Measurements from ENCODE around the gene OR52E2.

OR52E2 gene

DNA sequence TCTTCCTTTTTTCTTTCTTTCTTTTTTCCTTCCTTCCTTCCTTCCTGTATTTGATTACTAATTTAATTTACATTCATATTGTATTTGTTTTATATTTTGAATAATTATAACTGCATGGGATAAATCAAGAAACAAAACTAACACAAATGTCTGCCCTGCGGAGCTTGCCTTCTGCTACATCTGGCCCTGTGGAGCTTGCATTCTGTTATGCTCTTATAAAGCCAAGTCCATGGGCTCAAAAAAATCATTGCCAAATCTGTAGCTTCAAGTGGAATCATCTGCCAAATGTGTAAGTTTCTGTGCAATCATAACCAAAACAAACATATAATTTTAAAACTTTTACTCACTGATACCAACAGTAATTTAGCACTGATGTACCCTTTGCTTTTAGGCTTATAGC lies 21.1 kb downstream of the OR52E2 start:
- no peak overlapping the region for H3K4me3 ChIP-seq (ENCODE audit: low read depth, low read length)
- no peak for DNase-seq (ENCODE audit: low read depth)
- no peak for TF ChIP-seq POLR2A (IDR thresholded peaks at IDR 0.05; ENCODE audit: extremely low read depth, insufficient read length)
- no peak for TF ChIP-seq MYC (IDR thresholded peaks at IDR 0.05; ENCODE audit: low read depth, low read length)
- TF ChIP-seq, protein P1, sequence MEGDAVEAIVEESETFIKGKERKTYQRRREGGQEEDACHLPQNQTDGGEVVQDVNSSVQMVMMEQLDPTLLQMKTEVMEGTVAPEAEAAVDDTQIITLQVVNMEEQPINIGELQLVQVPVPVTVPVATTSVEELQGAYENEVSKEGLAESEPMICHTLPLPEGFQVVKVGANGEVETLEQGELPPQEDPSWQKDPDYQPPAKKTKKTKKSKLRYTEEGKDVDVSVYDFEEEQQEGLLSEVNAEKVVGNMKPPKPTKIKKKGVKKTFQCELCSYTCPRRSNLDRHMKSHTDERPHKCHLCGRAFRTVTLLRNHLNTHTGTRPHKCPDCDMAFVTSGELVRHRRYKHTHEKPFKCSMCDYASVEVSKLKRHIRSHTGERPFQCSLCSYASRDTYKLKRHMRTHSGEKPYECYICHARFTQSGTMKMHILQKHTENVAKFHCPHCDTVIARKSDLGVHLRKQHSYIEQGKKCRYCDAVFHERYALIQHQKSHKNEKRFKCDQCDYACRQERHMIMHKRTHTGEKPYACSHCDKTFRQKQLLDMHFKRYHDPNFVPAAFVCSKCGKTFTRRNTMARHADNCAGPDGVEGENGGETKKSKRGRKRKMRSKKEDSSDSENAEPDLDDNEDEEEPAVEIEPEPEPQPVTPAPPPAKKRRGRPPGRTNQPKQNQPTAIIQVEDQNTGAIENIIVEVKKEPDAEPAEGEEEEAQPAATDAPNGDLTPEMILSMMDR (IDR thresholded peaks at IDR 0.05; ENCODE audit: low read depth, low read length), result no peak
- TF ChIP-seq, protein P2, sequence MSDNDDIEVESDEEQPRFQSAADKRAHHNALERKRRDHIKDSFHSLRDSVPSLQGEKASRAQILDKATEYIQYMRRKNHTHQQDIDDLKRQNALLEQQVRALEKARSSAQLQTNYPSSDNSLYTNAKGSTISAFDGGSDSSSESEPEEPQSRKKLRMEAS (IDR thresholded peaks at IDR 0.05; ENCODE audit: low read depth, low read length), result no peak

DNA sequence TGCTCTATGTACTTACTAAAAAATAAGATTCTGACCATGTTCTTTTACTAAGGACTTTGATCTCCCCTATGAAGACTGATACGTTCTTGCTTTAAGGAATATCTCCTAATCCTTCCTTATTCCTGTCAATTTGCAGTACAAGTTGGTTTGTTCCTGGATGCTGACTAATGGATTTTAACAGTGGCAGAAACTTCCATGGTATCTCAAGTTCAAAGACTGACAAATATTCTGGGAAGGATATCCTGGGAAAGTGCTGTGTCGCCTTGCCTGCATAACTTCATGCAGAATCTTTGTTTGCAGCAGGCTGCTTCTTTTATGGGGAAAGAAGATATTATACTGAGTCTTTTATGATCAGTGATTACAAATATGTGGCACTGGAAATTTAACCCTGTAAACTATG lies 21.5 kb downstream of the OR52E2 start:
- TF ChIP-seq MYC (IDR thresholded peaks at IDR 0.05; ENCODE audit: low read depth, low read length) (no peak), POLR2A (IDR thresholded peaks at IDR 0.05; ENCODE audit: extremely low read depth, insufficient read length) (no peak)
- TF ChIP-seq, protein P2 (IDR thresholded peaks at IDR 0.05; ENCODE audit: low read depth, low read length), result no peak
- TF ChIP-seq, protein P1 (IDR thresholded peaks at IDR 0.05; ENCODE audit: low read depth, low read length), result no peak
- no peak overlapping the region for H3K4me3 ChIP-seq (ENCODE audit: low read depth, low read length)
- DNase-seq (ENCODE audit: low read depth), result no peak

DNA sequence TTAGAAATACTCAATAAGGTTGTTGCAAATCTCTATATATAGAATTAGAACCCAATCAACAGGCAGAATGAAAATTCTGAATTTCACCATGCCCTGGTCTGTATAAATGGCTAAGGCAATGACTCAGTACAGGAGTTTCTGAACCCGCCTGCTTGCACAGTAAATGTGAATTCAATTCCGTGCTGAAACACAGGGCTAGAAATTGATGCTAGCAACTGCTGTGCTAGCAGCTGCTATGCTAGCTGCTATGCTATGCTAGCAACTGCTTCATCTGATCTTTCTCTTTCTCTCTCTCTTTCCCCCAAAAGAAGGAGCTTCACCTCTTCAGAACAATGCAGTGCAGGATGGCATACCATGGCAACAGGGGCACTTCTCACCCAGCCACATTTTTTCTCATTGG lies 22.8 kb downstream of the OR52E2 start:
- TF ChIP-seq, protein P2 (IDR thresholded peaks at IDR 0.05; ENCODE audit: low read depth, low read length), result no peak
- TF ChIP-seq, protein P1 (IDR thresholded peaks at IDR 0.05; ENCODE audit: low read depth, low read length), result no peak
- TF ChIP-seq POLR2A (IDR thresholded peaks at IDR 0.05; ENCODE audit: extremely low read depth, insufficient read length) (no peak), MYC (IDR thresholded peaks at IDR 0.05; ENCODE audit: low read depth, low read length) (no peak)
- H3K4me3 ChIP-seq (ENCODE audit: low read depth, low read length), result no peak overlapping the region
- DNase-seq (ENCODE audit: low read depth), result no peak

DNA sequence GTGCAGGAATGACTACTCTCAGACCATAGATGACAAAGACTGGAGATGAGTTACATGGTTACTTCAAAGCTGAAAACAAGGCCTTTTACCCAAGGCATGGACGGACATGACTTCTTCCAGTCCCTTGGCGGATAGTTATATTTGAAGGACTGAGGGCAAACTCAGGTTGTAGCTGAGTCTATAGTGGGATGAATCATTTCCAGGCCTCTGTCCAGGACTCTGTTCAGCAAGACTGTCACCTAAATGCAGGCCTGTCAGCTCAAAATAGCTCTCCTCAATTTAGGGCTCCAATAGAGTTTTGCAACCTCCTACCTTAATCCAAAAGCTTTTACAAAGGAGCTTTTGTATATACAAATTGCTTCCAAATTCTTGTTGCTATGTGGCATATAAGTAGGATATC lies 37.4 kb downstream of the OR52E2 start:
- no peak overlapping the region for H3K4me3 ChIP-seq (ENCODE audit: low read depth, low read length)
- no peak for TF ChIP-seq POLR2A (IDR thresholded peaks at IDR 0.05; ENCODE audit: extremely low read depth, insufficient read length)
- TF ChIP-seq, protein P2 (IDR thresholded peaks at IDR 0.05; ENCODE audit: low read depth, low read length), result no peak
- no peak for TF ChIP-seq MYC (IDR thresholded peaks at IDR 0.05; ENCODE audit: low read depth, low read length)
- DNase-seq (ENCODE audit: low read depth), result no peak

DNA sequence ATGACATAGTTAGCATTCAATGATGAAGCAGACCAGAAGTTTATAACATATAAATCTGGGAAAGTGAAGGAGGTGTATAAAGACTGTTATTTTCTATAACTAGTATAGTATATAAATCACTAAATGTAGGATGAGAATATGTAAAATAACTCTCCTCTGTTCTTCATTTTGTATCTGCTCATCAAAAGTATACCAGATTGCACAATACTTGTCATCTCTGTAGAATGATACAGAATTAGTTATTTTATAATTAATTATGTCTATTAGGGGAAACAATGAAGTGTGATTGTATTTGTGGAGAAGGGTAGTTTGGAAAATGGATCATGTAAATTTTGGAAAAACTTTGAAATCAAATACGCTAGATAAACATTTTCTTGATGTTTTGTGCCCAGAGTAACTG lies 46.4 kb downstream of the OR52E2 start:
- no peak for DNase-seq (ENCODE audit: low read depth)
- TF ChIP-seq, protein P2 (IDR thresholded peaks at IDR 0.05; ENCODE audit: low read depth, low read length), result no peak
- no peak for TF ChIP-seq MYC (IDR thresholded peaks at IDR 0.05; ENCODE audit: low read depth, low read length)
- TF ChIP-seq, protein P1 (IDR thresholded peaks at IDR 0.05; ENCODE audit: low read depth, low read length), result no peak
- no peak for TF ChIP-seq POLR2A (IDR thresholded peaks at IDR 0.05; ENCODE audit: extremely low read depth, insufficient read length)
- no peak overlapping the region for H3K4me3 ChIP-seq (ENCODE audit: low read depth, low read length)

DNA sequence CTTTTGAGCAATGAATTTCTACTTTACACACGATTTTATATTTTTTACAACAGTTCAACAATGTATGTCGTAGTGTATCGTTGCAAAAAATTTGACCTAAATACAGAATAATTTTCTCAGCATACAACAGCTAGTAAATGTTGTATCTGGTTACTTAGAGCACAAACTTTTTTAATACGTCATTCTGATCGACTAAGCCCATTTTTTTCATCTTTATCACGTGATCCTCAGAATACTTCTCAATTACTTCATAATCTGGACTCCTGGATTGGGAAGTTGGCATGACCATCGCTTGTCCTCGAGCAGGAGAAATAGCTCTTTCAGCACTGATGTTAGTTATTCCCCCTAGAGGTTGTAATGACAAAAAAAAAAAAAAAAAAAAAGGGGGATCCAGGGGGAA lies 48.2 kb downstream of the OR52E2 start:
- no peak for DNase-seq (ENCODE audit: low read depth)
- no peak for TF ChIP-seq POLR2A (IDR thresholded peaks at IDR 0.05; ENCODE audit: extremely low read depth, insufficient read length)
- TF ChIP-seq, protein P1 (IDR thresholded peaks at IDR 0.05; ENCODE audit: low read depth, low read length), result no peak
- TF ChIP-seq, protein P2 (IDR thresholded peaks at IDR 0.05; ENCODE audit: low read depth, low read length), result no peak
- TF ChIP-seq MYC (IDR thresholded peaks at IDR 0.05; ENCODE audit: low read depth, low read length), result no peak
- no peak overlapping the region for H3K4me3 ChIP-seq (ENCODE audit: low read depth, low read length)

Data from NB4 (cell line).